Measurements from ENCODE around the gene HNRNPA1. TPM values are rescaled to one million over a fixed set of nuclear protein-coding genes. Genes with fewer than 3 reads are reported as not detected.

HNRNPA1 gene
- total RNA-seq, 4 donors from 2014 or later, result 246 to 840 (median 399) TPM

GRCh38 chr12:54240971-54241588 is 39.4 kb upstream of the HNRNPA1 start:
- H3K4me3 ChIP-seq (ENCODE audit: low read depth, poor library complexity, severe bottlenecking), result no peak overlapping the region
- TF ChIP-seq CTCF (IDR thresholded peaks at IDR 0.05) (no peak), POLR2A (IDR thresholded peaks at IDR 0.05) (no peak)
- WGBS, 2 donors, result 71 to 73% methylated on average over 2 of the region's 2 CpGs
- DNase-seq (ENCODE audit: low spot score in 2 of 2), result no peak
- intact Hi-C loops (cut with DNase I; ENCODE audit: low total_unique reads), result no loop called here

GRCh38 chr12:54246011-54246641 is 34.4 kb upstream of the HNRNPA1 start:
- DNase-seq (ENCODE audit: low spot score in 2 of 2), result no peak
- 91 to 92% methylated on average over 6 of the region's 6 CpGs for WGBS, 2 donors
- intact Hi-C loops (cut with DNase I; ENCODE audit: low total_unique reads), result no loop called here
- no peak overlapping the region for H3K4me3 ChIP-seq (ENCODE audit: low read depth, poor library complexity, severe bottlenecking)
- TF ChIP-seq CTCF (IDR thresholded peaks at IDR 0.05) (no peak), POLR2A (IDR thresholded peaks at IDR 0.05) (no peak)

GRCh38 chr12:54249489-54249888 is 31.0 kb upstream of the HNRNPA1 start:
- no peak for DNase-seq (ENCODE audit: low spot score in 2 of 2)
- TF ChIP-seq CTCF (IDR thresholded peaks at IDR 0.05) (no peak), POLR2A (IDR thresholded peaks at IDR 0.05) (no peak)
- intact Hi-C loops (cut with DNase I; ENCODE audit: low total_unique reads), result no loop called here
- 95 to 97% methylated on average over 5 of the region's 5 CpGs for WGBS, 2 donors
- H3K4me3 ChIP-seq (ENCODE audit: low read depth, poor library complexity, severe bottlenecking), result no peak overlapping the region

GRCh38 chr12:54251667-54252284 is 28.8 kb upstream of the HNRNPA1 start:
- DNase-seq (ENCODE audit: low spot score in 2 of 2), result no peak
- WGBS, 2 donors, result 96 to 100% methylated on average over 1 of the region's 1 CpG
- TF ChIP-seq CTCF (IDR thresholded peaks at IDR 0.05), result peak in 1 of 3 donors; percentile 63
- TF ChIP-seq POLR2A (IDR thresholded peaks at IDR 0.05), result no peak
- intact Hi-C loops (cut with DNase I; ENCODE audit: low total_unique reads), result no loop called here
- H3K4me3 ChIP-seq (ENCODE audit: low read depth, poor library complexity, severe bottlenecking), result no peak overlapping the region

- intact Hi-C loops (cut with DNase I; ENCODE audit: low total_unique reads), result no loop called here
- WGBS, 2 donors, result 92 to 93% methylated on average over 4 of the region's 4 CpGs
These were observed 27.3 kb upstream of the HNRNPA1 start for GRCh38 chr12:54253240-54253639.

More at GRCh38 chr12:54253240-54253639, 27.3 kb upstream of the HNRNPA1 start:
- TF ChIP-seq CTCF (IDR thresholded peaks at IDR 0.05) (no peak), POLR2A (IDR thresholded peaks at IDR 0.05) (no peak)
- DNase-seq (ENCODE audit: low spot score in 2 of 2), result no peak
- no peak overlapping the region for H3K4me3 ChIP-seq (ENCODE audit: low read depth, poor library complexity, severe bottlenecking)
